CD4-positive, alpha-beta memory T cell (primary cell): ENCODE measurements around the gene SLCO3A1. TPM values are rescaled to one million over a fixed set of nuclear protein-coding genes. Genes with fewer than 3 reads are reported as not detected.
A peak's percentile ranks its signal among the peaks of the same experiment; 100 is the strongest.

Experiments
- CTCF ChIA-PET: fragments of 350-600 bp; sonication (Branson Sonifier 250); formaldehyde crosslinking; loops from one replicate; lab custom pipeline; 2021; ENCODE audit warnings: inconsistent platforms; ENCODE audit not compliant: partially characterized antibody; lab: Charles Lee
- POLR2A ChIA-PET: fragments of 350-600 bp; sonication (Branson Sonifier 250); formaldehyde crosslinking; loops from one replicate; lab custom pipeline; 2021; ENCODE audit not compliant: partially characterized antibody; lab: Charles Lee
- DNase-seq, 5 donors: peaks; one replicate each; pipeline versions ENCODE4 v3.0.0 to v3.0.0-alpha.2; 2020 to 2022; ENCODE audit warnings: mixed read lengths in 1 of 5
- H3K27ac ChIP-seq: one replicate; pipeline ENCODE4 v1.7.0; 2013; ENCODE audit warnings: low read depth, low read length
- H3K27me3 ChIP-seq: 2 replicates; pipeline ENCODE4 v1.7.0; 2013; ENCODE audit warnings: mild to moderate bottlenecking, low read length, moderate library complexity; ENCODE audit not compliant: insufficient read depth
- H3K36me3 ChIP-seq: 2 replicates; pipeline ENCODE4 v1.7.0; 2013; ENCODE audit warnings: mild to moderate bottlenecking, low read length, moderate library complexity; ENCODE audit not compliant: insufficient read depth
- H3K4me1 ChIP-seq: 2 replicates; pipeline ENCODE4 v1.7.0; 2013; ENCODE audit warnings: mild to moderate bottlenecking, low read length, moderate library complexity; ENCODE audit not compliant: insufficient read depth
- H3K4me3 ChIP-seq, 2 donors: one replicate each; pipeline ENCODE4 v1.7.0; 2013; ENCODE audit warnings: low read length in 2 of 2, mild to moderate bottlenecking in 1 of 2
- H3K9me3 ChIP-seq, 2 donors: one replicate each; pipeline ENCODE4 v1.7.0; 2013; ENCODE audit warnings: low read length in 2 of 2, control low read depth in 1 of 2; ENCODE audit not compliant: control insufficient read depth in 1 of 2
- H3K27ac Mint-ChIP-seq, 7 donors: one replicate each; pipeline ENCODE4 v1.8.0; 2020 to 2021; ENCODE audit warnings: mixed read lengths in 7 of 7, mild to moderate bottlenecking in 6 of 7, inconsistent platforms in 3 of 7, moderate library complexity in 3 of 7
- H3K27me3 Mint-ChIP-seq, 2 donors: one replicate each; pipeline ENCODE4 v1.8.0; 2020 to 2021; ENCODE audit warnings: mixed read lengths in 2 of 2
- H3K36me3 Mint-ChIP-seq, 2 donors: one replicate each; pipeline ENCODE4 v1.8.0; 2020 to 2021; ENCODE audit warnings: mixed read lengths in 2 of 2, inconsistent platforms in 1 of 2, mild to moderate bottlenecking in 1 of 2
- H3K4me1 Mint-ChIP-seq, 4 donors: one replicate each; pipeline ENCODE4 v1.8.0; 2020 to 2021; ENCODE audit warnings: mixed read lengths in 4 of 4, mild to moderate bottlenecking in 1 of 4
- H3K4me3 Mint-ChIP-seq, 8 donors: one replicate each; pipeline ENCODE4 v1.8.0; 2020 to 2021; ENCODE audit warnings: mixed read lengths in 8 of 8, mild to moderate bottlenecking in 7 of 8, moderate library complexity in 6 of 8, inconsistent platforms in 3 of 8
- H3K9me3 Mint-ChIP-seq, 8 donors: one replicate each; pipeline ENCODE4 v1.8.0; 2020 to 2021; ENCODE audit warnings: mixed read lengths in 8 of 8, mild to moderate bottlenecking in 5 of 8, inconsistent platforms in 3 of 8, moderate library complexity in 1 of 8
- intact Hi-C: fragments of 100-400 bp; cut with micrococcal nuclease; formaldehyde crosslinking; loops from one replicate; pipeline ENCODE4 v1.15.1; 2023
- polyA plus RNA-seq, 2 donors: library from polyadenylated mRNA; unstranded; fragments of 300-500 nt; fragmentation: Illumina TruSeq; gene quantifications; one replicate each; pipeline ENCODE4 v1.2.3, GENCODE V29; 2021
- total RNA-seq, 2 experiments: library from RNA; stranded (reverse); gene quantifications; one replicate each; pipeline ENCODE4 v1.2.3, GENCODE V29; 2021

SLCO3A1 gene
- total and polyA plus RNA-seq, 4 experiments from 2014 or later, result 30.9 to 61.3 (median 31.9) TPM

DNA sequence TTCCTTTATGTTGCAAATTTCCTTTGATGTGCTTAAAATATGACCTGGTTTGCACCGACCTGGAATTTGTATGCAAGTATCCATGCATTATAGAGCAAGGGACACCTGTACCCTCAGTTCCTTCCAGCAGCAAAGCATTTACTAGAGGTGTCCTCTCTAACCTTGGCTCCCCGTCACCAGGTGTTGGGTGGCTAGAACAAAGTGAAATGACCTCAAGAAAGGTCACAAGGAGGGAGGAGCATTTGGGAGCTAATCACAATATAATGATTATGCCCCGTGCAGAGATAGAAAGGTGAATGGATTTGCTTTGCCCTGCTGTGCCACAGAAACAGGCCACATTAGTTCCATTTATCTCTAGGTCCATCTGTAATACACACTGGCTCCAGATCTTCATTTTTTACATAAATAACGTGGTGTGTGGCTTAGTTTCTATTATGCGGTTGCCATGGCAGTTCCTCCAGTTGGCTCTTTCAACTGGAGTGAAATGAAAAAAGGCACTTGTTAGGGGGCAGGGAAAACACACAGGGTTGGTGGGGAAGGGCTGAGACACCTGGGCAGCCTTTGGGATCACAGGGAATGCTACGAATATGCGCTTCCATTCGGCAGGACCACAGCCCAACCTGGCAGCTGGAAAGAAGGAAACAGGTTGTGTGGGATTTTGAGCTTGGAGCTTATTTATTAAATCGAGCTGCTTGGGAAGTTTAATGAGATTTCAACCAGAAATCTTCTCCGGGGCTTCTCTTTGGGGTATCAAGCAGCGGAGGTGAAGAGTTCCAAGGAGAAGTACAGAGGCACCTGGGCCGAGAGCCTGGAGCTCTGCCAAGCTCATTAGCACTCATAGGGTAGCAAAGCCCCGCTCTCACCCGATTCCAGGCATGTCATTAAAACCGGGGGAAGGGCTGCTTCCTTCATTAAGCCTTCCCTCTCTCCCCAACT lies 306.7 kb downstream of the SLCO3A1 start:
- Histone ChIP-seq H3K27me3 (no peaks in the 10 kb centered on the region), H3K9me3 (no peaks in the 10 kb centered on the region), H3K27ac (no peak overlapping the region), H3K36me3 (peaks cover 8% of the 10 kb centered on the region), H3K4me1 (no peaks in the 10 kb centered on the region), H3K4me3 (no peak overlapping the region)
- H3K4me1 Mint-ChIP-seq, result peaks cover 4 to 26% (median 10%) of the 10 kb centered on the region in 4 donors
- H3K36me3 Mint-ChIP-seq, result peaks cover 57 to 78% of the 10 kb centered on the region in 2 donors
- H3K9me3 Mint-ChIP-seq, result no peaks in the 10 kb centered on the region
- peak overlapping the region in 2 of 7 donors; percentile 41 to 79 for H3K27ac Mint-ChIP-seq
- H3K4me3 Mint-ChIP-seq, result peak overlapping the region in 1 of 8 donors; percentile 8
- POLR2A ChIA-PET, result no interaction called here
- DNase-seq, result no peak
- no peaks in the 10 kb centered on the region for H3K27me3 Mint-ChIP-seq
- intact Hi-C loops, result no loop called here
- CTCF ChIA-PET, result no interaction called here

DNA sequence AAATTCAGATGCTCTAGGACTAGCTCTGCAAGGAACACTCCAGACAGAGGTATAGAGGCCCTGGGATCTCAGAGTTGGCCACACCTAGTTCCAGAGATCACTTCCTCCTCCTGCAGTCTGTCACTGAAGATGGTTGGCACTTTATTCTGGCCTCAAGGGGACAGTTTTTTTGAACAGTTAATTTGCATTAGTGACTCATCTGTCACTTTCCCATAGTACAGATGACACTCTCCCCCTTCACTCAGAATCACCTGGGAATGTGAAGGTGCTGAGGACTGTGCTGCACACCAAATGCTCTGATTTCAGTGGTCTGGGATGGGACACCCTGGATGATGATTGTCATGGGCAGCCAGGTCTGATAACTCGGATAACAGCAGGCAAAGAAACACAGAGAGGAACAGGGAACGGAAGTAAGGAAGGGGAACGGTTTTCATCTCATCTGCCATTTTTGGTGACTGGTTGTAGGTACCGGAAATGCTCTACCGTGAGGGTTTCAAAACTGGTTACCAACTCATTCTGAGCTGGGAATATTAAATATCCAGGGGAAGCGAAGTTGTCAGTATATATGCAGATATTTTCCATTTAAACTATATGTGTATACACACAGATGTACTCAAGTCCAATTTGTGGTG lies 307.6 kb downstream of the SLCO3A1 start:
- Mint-ChIP-seq H3K36me3 (peaks cover 63 to 77% of the 10 kb centered on the region in 2 donors), H3K4me3 (peak overlapping the region in 3 of 8 donors; percentile 42 to 59 (median 54)), H3K27ac (peak overlapping the region in 3 of 7 donors; percentile 45 to 63 (median 53)), H3K4me1 (peaks cover 4 to 26% (median 10%) of the 10 kb centered on the region in 4 donors), H3K27me3 (no peaks in the 10 kb centered on the region), H3K9me3 (no peaks in the 10 kb centered on the region)
- Histone ChIP-seq H3K4me1 (no peaks in the 10 kb centered on the region), H3K27ac (no peak overlapping the region), H3K36me3 (peaks cover 8% of the 10 kb centered on the region), H3K4me3 (no peak overlapping the region), H3K9me3 (no peaks in the 10 kb centered on the region), H3K27me3 (no peaks in the 10 kb centered on the region)
- intact Hi-C loops, result no loop called here
- ChIA-PET POLR2A (no interaction called here), CTCF (no interaction called here)
- DNase-seq, result no peak

DNA sequence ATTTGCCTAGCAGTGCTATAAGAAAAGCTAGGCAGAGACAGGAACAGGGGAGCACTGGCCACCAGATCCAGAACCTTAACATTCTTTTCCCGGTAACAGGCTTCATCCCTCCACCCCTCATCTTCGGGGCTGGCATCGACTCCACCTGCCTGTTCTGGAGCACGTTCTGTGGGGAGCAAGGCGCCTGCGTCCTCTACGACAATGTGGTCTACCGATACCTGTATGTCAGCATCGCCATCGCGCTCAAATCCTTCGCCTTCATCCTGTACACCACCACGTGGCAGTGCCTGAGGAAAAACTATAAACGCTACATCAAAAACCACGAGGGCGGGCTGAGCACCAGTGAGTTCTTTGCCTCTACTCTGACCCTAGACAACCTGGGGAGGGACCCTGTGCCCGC lies 309.1 kb downstream of the SLCO3A1 start:
- Histone ChIP-seq H3K36me3 (peaks cover 8% of the 10 kb centered on the region), H3K27me3 (no peaks in the 10 kb centered on the region), H3K9me3 (no peaks in the 10 kb centered on the region), H3K4me1 (no peaks in the 10 kb centered on the region), H3K27ac (no peak overlapping the region), H3K4me3 (no peak overlapping the region)
- DNase-seq, result no peak
- H3K4me3 Mint-ChIP-seq, result no peak overlapping the region
- POLR2A ChIA-PET, result no interaction called here
- peaks cover 72 to 75% of the 10 kb centered on the region in 2 donors for H3K36me3 Mint-ChIP-seq
- intact Hi-C loops, result no loop called here
- H3K4me1 Mint-ChIP-seq, result peaks cover 4 to 26% (median 10%) of the 10 kb centered on the region in 4 donors
- CTCF ChIA-PET, result no interaction called here
- H3K27me3 Mint-ChIP-seq, result no peaks in the 10 kb centered on the region
- H3K27ac Mint-ChIP-seq, result no peak overlapping the region
- no peaks in the 10 kb centered on the region for H3K9me3 Mint-ChIP-seq

DNA sequence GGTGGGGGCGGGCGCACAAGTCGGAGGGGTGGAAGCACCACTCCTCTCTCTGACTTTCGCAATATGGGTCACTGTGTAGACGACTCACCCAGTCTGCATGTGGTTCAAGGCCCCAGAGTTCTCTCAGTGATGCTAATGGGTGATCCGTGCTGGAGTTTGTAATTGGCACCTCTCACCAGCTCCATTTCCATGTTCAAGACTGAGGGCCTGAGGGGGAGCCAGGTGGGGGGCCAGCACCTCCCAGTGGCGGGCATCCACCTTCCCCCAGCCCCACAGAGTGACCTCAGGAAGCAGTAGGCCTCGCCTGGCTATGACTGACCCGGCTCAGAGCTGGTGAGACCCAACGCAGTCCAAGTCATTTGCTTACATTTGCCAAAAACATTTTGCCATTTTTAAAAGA lies 310.1 kb downstream of the SLCO3A1 start:
- Mint-ChIP-seq H3K27me3 (no peaks in the 10 kb centered on the region), H3K27ac (no peak overlapping the region), H3K9me3 (no peaks in the 10 kb centered on the region), H3K4me1 (peaks cover 6 to 18% (median 8%) of the 10 kb centered on the region in 4 donors), H3K4me3 (no peak overlapping the region), H3K36me3 (peaks cover 67 to 71% of the 10 kb centered on the region in 2 donors)
- ChIA-PET POLR2A (no interaction called here), CTCF (no interaction called here)
- DNase-seq, result no peak
- Histone ChIP-seq H3K4me1 (no peaks in the 10 kb centered on the region), H3K4me3 (no peak overlapping the region), H3K36me3 (peaks cover 8% of the 10 kb centered on the region), H3K9me3 (no peaks in the 10 kb centered on the region), H3K27ac (no peak overlapping the region), H3K27me3 (no peaks in the 10 kb centered on the region)
- intact Hi-C loops, result no loop called here

DNA sequence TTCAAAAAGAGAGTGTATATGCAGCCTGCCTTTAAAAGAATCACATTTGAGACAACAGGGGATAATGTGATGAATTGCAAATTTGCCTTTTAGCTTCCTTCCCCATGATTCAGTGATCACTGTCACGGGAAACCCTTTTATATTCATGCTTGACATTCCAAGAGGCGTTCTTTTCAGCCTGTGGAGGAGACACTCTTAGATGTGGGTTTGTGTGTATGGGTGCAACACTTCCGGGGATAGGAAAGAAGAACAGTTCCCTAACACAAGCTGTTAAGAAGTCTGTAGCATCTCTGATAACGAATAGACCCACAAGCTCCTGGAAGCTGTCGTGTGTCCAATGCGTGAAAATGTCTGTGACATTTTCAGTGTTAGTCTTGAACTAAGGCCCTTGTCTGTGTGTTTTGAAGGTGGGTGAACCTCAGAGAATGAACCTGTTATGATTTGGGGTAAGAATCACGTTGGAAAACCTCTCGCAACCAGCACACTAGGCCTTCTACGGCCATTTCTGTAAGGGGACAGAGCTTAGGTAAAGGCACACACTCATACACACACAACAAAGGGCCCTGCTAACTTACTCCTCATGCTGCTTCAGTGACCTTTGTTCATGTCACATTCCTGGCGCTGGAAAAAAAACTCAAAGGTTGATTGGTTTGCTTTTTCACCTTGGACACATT lies 311.0 kb downstream of the SLCO3A1 start:
- Histone ChIP-seq H3K4me1 (no peaks in the 10 kb centered on the region), H3K27me3 (no peaks in the 10 kb centered on the region), H3K9me3 (no peaks in the 10 kb centered on the region), H3K4me3 (no peak overlapping the region), H3K27ac (no peak overlapping the region), H3K36me3 (peaks cover 8% of the 10 kb centered on the region)
- CTCF ChIA-PET, result no interaction called here
- H3K4me3 Mint-ChIP-seq, result no peak overlapping the region
- H3K27me3 Mint-ChIP-seq, result no peaks in the 10 kb centered on the region
- peaks cover 69% of the 10 kb centered on the region in 2 donors for H3K36me3 Mint-ChIP-seq
- no peaks in the 10 kb centered on the region for H3K9me3 Mint-ChIP-seq
- intact Hi-C loops, result no loop called here
- POLR2A ChIA-PET, result no interaction called here
- no peak for DNase-seq
- no peak overlapping the region for H3K27ac Mint-ChIP-seq
- peaks cover 6 to 15% (median 8%) of the 10 kb centered on the region in 4 donors for H3K4me1 Mint-ChIP-seq

DNA sequence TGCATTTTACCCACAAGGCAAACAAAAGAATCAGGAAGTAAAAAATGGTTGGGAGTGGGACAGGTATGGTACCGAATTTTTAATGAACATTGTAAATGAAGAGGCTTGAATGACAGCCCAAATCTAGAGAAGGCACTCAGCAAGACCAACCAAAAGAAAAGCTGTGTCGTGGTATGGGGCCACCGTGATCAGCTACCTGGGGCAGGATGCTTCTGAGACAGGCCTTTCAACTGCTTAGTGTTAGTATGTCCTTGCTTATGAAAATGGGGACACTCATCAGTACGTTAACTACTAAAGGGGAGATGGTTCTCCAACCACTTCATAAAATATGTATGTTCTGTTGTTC lies 311.5 kb downstream of the SLCO3A1 start:
- no peak overlapping the region for H3K27ac ChIP-seq
- Mint-ChIP-seq H3K9me3 (no peaks in the 10 kb centered on the region), H3K36me3 (peaks cover 66 to 74% of the 10 kb centered on the region in 2 donors), H3K27me3 (no peaks in the 10 kb centered on the region), H3K27ac (no peak overlapping the region), H3K4me3 (no peak overlapping the region), H3K4me1 (peaks cover 6 to 10% (median 8%) of the 10 kb centered on the region in 4 donors)
- peaks cover 8% of the 10 kb centered on the region for H3K36me3 ChIP-seq
- intact Hi-C loops, result no loop called here
- POLR2A ChIA-PET, result no interaction called here
- CTCF ChIA-PET, result no interaction called here
- no peaks in the 10 kb centered on the region for H3K9me3 ChIP-seq
- H3K4me1 ChIP-seq, result no peaks in the 10 kb centered on the region
- no peaks in the 10 kb centered on the region for H3K27me3 ChIP-seq
- no peak for DNase-seq
- H3K4me3 ChIP-seq, result no peak overlapping the region

DNA sequence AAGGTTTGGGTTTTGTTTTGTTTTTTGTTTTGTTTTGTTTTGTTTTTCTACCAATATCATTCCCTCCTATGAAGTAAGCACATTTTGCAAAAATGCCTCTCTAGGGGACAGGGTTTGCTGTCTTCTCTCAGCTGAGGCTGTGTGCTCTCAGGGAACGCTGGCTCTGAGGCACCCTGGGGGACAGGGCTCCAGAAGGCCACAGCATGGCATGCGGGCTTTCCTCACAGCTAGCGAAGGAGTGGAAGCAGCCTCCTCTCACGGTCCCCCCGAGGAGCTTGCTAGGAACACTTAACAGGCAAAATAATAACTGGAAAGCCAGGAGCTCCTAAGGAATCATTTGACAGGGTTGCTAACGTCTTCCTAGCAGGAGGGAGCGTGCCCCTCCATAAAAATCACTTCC lies 312.5 kb downstream of the SLCO3A1 start:
- intact Hi-C loops, result no loop called here
- no peak for DNase-seq
- no peak overlapping the region for H3K4me3 Mint-ChIP-seq
- H3K4me1 Mint-ChIP-seq, result peaks cover 2 to 6% (median 4%) of the 10 kb centered on the region in 4 donors
- ChIA-PET POLR2A (no interaction called here), CTCF (no interaction called here)
- no peaks in the 10 kb centered on the region for H3K27me3 Mint-ChIP-seq
- Histone ChIP-seq H3K4me3 (no peak overlapping the region), H3K9me3 (no peaks in the 10 kb centered on the region), H3K36me3 (peaks cover 3% of the 10 kb centered on the region), H3K27me3 (no peaks in the 10 kb centered on the region), H3K27ac (no peak overlapping the region), H3K4me1 (no peaks in the 10 kb centered on the region)
- no peak overlapping the region for H3K27ac Mint-ChIP-seq
- H3K36me3 Mint-ChIP-seq, result peaks cover 56 to 68% of the 10 kb centered on the region in 2 donors
- no peaks in the 10 kb centered on the region for H3K9me3 Mint-ChIP-seq
